K562 (cell line): ENCODE measurements around the gene PPM1E. TPM values are rescaled to one million over a fixed set of nuclear protein-coding genes. Genes with fewer than 3 reads are reported as not detected.

Experiments used
- ADNP ChIP-seq: fragments of 200-800 bp; sonication (Bioruptor generic); IDR thresholded peaks from 2 replicates; pipeline ENCODE4 v1.6.1; 2016; ENCODE audit warnings: missing genetic modification characterization, missing compliant biosample characterization
- CREM ChIP-seq: IDR thresholded peaks from 2 replicates; pipeline ENCODE4 v1.6.1; 2014; ENCODE audit warnings: antibody characterized with exemption, low read depth
- GATAD2A ChIP-seq: fragments of 450-650 bp; IDR thresholded peaks from 2 replicates; pipeline ENCODE4 v1.6.1; 2017
- MTA1 ChIP-seq: fragments of 450-650 bp; IDR thresholded peaks from 2 replicates; pipeline ENCODE4 v1.6.1; 2017; ENCODE audit warnings: borderline replicate concordance
- NR1H2 ChIP-seq: sonication (generic); formaldehyde crosslinking; IDR thresholded peaks from 2 replicates; pipeline ENCODE4 v1.4.0; 2020; ENCODE audit warnings: mild to moderate bottlenecking, missing genetic modification reagents
- NR4A1 ChIP-seq, 2 experiments: fragments of 250-450 bp in 1 of 2; fragments of 450-650 bp in 1 of 2; sonication (Bioruptor Pico) in 1 of 2; IDR thresholded peaks; 2 replicates each; pipeline versions ENCODE4 v1.4.0 to v1.6.1; 2016 to 2020; ENCODE audit warnings: mild to moderate bottlenecking in 2 of 2, missing compliant biosample characterization in 1 of 2, missing genetic modification characterization in 1 of 2, moderate library complexity in 1 of 2
- SMARCA4 ChIP-seq: fragments of 450-650 bp; IDR thresholded peaks from 2 replicates; pipeline ENCODE4 v1.6.1; 2016
- SNIP1 ChIP-seq: fragments of 450-650 bp; IDR thresholded peaks from 2 replicates; pipeline ENCODE4 v1.7.1; 2017; ENCODE audit warnings: low read depth, mild to moderate bottlenecking
- SP2 ChIP-seq: IDR thresholded peaks from 2 replicates; pipeline ENCODE4 v1.6.1; 2011; ENCODE audit warnings: mild to moderate bottlenecking, low read depth, low read length, moderate library complexity; ENCODE audit not compliant: poor library complexity, severe bottlenecking; ENCODE audit errors: extremely low read depth
- ZBTB1 ChIP-seq: sonication (generic); formaldehyde crosslinking; IDR thresholded peaks from 2 replicates; pipeline ENCODE4 v1.8.1; 2023; ENCODE audit warnings: missing genetic modification reagents, low read depth, mild to moderate bottlenecking, borderline replicate concordance
- ZKSCAN1 ChIP-seq: fragments of 150-350 bp; IDR thresholded peaks from 2 replicates; pipeline ENCODE4 v1.6.1; 2016; ENCODE audit warnings: low read depth, low read length
- ZNF165 ChIP-seq: fragments of 250-450 bp; sonication (Bioruptor Pico); IDR thresholded peaks from 2 replicates; pipeline ENCODE4 v1.4.0; 2020; ENCODE audit warnings: borderline replicate concordance
- ZNF316 ChIP-seq: fragments of 450-650 bp; IDR thresholded peaks from 2 replicates; pipeline ENCODE4 v1.6.1; 2016
- ZNF445 ChIP-seq: fragments of 250-450 bp; sonication (Bioruptor Pico); IDR thresholded peaks from 2 replicates; pipeline ENCODE4 v1.4.0; 2020; ENCODE audit warnings: low read depth, mild to moderate bottlenecking, moderate library complexity
- polyA plus RNA-seq, 8 experiments: library from polyadenylated mRNA; depleted of rRNA in 4 of 8; stranded (reverse) in 5 of 8; unstranded in 3 of 8; fragments of >200 nt; fragmentation: Nextera tagmentation in 2 of 8; fragmentation: Illumina TruSeq in 1 of 8; extraction: Ambion mirVana in 2 of 8; extraction: Trizol in 1 of 8; gene quantifications; 2 replicates each; pipeline versions ENCODE4 v1.2.1 to v1.2.3, GENCODE V29; 2011 to 2014; ENCODE audit warnings: inconsistent platforms in 1 of 8, missing spikeins in 1 of 8
- total RNA-seq, 7 experiments: library from RNA; depleted of rRNA in 6 of 7; stranded (reverse); fragments of >200 nt in 6 of 7; fragmentation: Illumina TruSeq in 2 of 7; extraction: Trizol in 2 of 7; gene quantifications; 2 replicates each; pipeline versions ENCODE4 v1.2.1 to v1.2.3, GENCODE V29; 2011 to 2021; ENCODE audit warnings: low replicate concordance in 1 of 7
- TF ChIP-seq, protein P1 (sequence below): sonication (generic); formaldehyde crosslinking; IDR thresholded peaks from 2 replicates; pipeline ENCODE4 v1.8.0; 2023; ENCODE audit warnings: missing genetic modification reagents, mild to moderate bottlenecking, borderline replicate concordance
- TF ChIP-seq, protein P2 (sequence below): fragments of 200-800 bp; sonication (Bioruptor generic); IDR thresholded peaks from 2 replicates; pipeline ENCODE4 v1.6.1; 2017; ENCODE audit warnings: missing genetic modification characterization, missing compliant biosample characterization
- TF ChIP-seq, protein P3 (sequence below), 3 experiments: fragments of 200-800 bp in 1 of 3; fragments of 250-450 bp in 1 of 3; fragments of 450-650 bp in 1 of 3; sonication (Bioruptor Pico) in 1 of 3; sonication (Bioruptor generic) in 1 of 3; formaldehyde crosslinking in 1 of 3; IDR thresholded peaks; 2 replicates each; pipeline versions ENCODE4 v1.6.1 to v1.8.0; 2016 to 2022; ENCODE audit warnings: mild to moderate bottlenecking in 2 of 3, missing genetic modification characterization in 2 of 3, missing compliant biosample characterization in 1 of 3, moderate library complexity in 1 of 3

PPM1E gene
- total and polyA plus RNA-seq, 9 of the 15 experiments (the other 6 are each of a cell fraction or from before 2014, with no cell fraction given) = 1.0 to 5.7 (median 4.7) TPM

DNA sequence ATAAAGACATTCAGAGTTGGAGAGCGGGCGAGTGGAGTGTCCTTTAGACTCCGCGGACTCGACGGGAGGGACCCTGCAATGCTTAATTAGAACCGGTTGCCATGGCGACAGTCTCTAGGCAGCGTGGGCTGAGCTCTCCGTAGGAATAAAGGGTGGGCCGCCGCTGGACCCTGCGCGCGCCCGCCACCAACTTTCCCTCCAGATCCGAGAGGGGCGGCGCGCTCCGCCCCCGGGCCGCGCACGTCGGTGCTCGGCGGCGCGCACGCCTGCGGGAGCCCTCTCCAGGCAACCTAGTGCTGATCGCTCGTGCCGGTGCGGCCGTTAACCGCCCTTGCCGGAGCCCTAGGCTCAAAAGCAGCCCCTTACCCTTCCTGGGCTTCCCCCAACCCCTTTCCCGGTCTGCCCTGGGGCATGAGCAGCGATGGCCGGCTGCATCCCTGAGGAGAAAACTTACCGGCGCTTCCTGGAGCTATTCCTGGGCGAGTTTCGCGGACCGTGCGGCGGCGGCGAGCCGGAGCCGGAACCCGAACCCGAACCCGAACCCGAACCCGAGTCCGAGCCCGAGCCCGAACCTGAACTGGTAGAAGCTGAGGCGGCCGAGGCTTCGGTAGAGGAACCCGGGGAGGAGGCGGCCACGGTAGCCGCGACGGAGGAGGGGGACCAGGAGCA is at the start of gene PPM1E (continued):
- TF ChIP-seq, protein P1, sequence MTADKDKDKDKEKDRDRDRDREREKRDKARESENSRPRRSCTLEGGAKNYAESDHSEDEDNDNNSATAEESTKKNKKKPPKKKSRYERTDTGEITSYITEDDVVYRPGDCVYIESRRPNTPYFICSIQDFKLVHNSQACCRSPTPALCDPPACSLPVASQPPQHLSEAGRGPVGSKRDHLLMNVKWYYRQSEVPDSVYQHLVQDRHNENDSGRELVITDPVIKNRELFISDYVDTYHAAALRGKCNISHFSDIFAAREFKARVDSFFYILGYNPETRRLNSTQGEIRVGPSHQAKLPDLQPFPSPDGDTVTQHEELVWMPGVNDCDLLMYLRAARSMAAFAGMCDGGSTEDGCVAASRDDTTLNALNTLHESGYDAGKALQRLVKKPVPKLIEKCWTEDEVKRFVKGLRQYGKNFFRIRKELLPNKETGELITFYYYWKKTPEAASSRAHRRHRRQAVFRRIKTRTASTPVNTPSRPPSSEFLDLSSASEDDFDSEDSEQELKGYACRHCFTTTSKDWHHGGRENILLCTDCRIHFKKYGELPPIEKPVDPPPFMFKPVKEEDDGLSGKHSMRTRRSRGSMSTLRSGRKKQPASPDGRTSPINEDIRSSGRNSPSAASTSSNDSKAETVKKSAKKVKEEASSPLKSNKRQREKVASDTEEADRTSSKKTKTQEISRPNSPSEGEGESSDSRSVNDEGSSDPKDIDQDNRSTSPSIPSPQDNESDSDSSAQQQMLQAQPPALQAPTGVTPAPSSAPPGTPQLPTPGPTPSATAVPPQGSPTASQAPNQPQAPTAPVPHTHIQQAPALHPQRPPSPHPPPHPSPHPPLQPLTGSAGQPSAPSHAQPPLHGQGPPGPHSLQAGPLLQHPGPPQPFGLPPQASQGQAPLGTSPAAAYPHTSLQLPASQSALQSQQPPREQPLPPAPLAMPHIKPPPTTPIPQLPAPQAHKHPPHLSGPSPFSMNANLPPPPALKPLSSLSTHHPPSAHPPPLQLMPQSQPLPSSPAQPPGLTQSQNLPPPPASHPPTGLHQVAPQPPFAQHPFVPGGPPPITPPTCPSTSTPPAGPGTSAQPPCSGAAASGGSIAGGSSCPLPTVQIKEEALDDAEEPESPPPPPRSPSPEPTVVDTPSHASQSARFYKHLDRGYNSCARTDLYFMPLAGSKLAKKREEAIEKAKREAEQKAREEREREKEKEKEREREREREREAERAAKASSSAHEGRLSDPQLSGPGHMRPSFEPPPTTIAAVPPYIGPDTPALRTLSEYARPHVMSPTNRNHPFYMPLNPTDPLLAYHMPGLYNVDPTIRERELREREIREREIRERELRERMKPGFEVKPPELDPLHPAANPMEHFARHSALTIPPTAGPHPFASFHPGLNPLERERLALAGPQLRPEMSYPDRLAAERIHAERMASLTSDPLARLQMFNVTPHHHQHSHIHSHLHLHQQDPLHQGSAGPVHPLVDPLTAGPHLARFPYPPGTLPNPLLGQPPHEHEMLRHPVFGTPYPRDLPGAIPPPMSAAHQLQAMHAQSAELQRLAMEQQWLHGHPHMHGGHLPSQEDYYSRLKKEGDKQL (CRISPR knock-in tag) = no peak
- TF ChIP-seq MTA1 (no peak), ZNF165 (CRISPR knock-in tag) (no peak), SNIP1 (no peak), ZNF445 (no peak), SMARCA4 (no peak), ADNP (tag) (no peak), NR1H2 (CRISPR knock-in tag) (peak; percentile 90; the same call in 1 of the 2 replicates), ZBTB1 (no peak), ZKSCAN1 (no peak), ZNF316 (no peak), NR4A1 (CRISPR knock-in tag; IDR thresholded peaks at IDR 0.05) (no peak), NR4A1 (tag; IDR thresholded peaks at IDR 0.05) (0 out of 2 replicates have a peak, but pooled peaks have one; percentile 66), SP2 (no peak), CREM (peak; percentile 52; the same call in 1 of the 2 replicates), GATAD2A (no peak)
- TF ChIP-seq, protein P2, sequence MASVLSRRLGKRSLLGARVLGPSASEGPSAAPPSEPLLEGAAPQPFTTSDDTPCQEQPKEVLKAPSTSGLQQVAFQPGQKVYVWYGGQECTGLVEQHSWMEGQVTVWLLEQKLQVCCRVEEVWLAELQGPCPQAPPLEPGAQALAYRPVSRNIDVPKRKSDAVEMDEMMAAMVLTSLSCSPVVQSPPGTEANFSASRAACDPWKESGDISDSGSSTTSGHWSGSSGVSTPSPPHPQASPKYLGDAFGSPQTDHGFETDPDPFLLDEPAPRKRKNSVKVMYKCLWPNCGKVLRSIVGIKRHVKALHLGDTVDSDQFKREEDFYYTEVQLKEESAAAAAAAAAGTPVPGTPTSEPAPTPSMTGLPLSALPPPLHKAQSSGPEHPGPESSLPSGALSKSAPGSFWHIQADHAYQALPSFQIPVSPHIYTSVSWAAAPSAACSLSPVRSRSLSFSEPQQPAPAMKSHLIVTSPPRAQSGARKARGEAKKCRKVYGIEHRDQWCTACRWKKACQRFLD (CRISPR knock-in tag) = peak; percentile 82
- TF ChIP-seq, protein P3, sequence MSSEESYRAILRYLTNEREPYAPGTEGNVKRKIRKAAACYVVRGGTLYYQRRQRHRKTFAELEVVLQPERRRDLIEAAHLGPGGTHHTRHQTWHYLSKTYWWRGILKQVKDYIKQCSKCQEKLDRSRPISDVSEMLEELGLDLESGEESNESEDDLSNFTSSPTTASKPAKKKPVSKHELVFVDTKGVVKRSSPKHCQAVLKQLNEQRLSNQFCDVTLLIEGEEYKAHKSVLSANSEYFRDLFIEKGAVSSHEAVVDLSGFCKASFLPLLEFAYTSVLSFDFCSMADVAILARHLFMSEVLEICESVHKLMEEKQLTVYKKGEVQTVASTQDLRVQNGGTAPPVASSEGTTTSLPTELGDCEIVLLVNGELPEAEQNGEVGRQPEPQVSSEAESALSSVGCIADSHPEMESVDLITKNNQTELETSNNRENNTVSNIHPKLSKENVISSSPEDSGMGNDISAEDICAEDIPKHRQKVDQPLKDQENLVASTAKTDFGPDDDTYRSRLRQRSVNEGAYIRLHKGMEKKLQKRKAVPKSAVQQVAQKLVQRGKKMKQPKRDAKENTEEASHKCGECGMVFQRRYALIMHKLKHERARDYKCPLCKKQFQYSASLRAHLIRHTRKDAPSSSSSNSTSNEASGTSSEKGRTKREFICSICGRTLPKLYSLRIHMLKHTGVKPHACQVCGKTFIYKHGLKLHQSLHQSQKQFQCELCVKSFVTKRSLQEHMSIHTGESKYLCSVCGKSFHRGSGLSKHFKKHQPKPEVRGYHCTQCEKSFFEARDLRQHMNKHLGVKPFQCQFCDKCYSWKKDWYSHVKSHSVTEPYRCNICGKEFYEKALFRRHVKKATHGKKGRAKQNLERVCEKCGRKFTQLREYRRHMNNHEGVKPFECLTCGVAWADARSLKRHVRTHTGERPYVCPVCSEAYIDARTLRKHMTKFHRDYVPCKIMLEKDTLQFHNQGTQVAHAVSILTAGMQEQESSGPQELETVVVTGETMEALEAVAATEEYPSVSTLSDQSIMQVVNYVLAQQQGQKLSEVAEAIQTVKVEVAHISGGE (CRISPR knock-in tag; IDR thresholded peaks at IDR 0.05) = peak in 2 of 3 experiments; percentile 65 to 79; a peak in 4 of 6 replicates
